Renal cortical epithelial cell (primary cell): ENCODE measurements around the gene PCDHA1. TPM values are rescaled to one million over a fixed set of nuclear protein-coding genes. Genes with fewer than 3 reads are reported as not detected.
"Not testable (repeated sequence)": the region's sequence is repeated elsewhere in the genome, so short reads cannot be mapped to it uniquely, and the experiment has no call there.

Experiments
- DNase-seq: peaks from one replicate; pipeline ENCODE4 v3.0.0-alpha.2; 2011; ENCODE audit warnings: low read depth
- total RNA-seq: library from RNA; depleted of rRNA; stranded (reverse); fragments of >200 nt; gene quantifications from 2 replicates; pipeline ENCODE4 v1.2.3, GENCODE V29; 2014

PCDHA1 gene
- total RNA-seq, result 0.10 and 0.35 TPM in 2 replicates

DNA sequence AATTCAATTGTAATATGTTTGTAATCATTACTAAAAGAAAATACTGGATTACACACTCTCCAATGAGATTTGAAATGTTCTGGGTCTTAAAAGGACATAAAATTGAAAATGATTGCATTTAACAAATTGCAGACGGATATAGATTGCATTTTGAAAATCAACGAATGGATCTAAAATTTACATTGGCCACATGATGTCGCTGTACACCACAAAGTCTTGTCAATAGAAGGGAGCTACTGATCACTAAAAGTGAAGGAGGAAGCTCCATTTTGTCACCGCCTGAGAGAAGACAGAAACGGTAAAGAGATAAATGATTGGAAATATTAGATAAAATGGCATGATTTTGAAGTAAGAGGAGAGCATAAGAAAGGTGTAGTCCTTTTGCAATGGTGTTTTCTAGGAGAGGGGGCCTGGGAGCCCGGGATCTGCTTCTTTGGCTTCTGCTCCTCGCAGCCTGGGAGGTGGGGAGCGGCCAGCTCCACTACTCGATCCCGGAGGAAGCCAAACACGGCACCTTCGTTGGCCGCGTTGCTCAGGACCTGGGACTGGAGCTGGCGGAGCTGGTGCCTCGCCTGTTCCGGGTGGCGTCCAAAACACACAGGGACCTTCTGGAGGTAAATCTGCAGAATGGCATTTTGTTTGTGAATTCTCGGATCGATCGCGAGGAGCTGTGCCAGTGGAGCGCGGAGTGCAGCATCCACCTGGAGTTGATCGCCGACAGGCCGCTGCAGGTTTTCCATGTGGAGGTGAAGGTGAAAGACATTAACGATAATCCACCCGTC, at the start of gene PCDHA1:
Gene PCDHA1, plus strand, starts transcription at position 236 of the 782 bp plus-strand sequence.
- DNase-seq, result no peak

DNA sequence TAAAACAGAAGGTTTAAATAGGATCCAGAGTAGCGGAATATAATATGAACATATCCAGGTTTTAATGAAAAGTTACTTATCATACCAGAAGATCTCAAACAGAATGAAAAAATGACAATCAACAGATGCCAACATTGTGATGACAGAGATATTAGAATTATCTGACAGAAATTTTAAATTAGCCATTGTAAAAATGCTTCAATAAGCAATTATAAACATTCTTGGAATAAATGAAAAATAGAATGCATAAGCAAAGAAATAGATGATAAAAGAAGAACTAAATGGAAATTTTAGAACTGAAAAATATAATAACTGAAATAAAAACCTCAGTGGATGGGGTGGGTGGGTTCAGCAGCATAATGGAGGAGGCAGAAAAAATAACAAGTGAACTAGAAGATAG, 48.5 kb upstream of the PCDHA1 start:
- DNase-seq, result no peak

DNA sequence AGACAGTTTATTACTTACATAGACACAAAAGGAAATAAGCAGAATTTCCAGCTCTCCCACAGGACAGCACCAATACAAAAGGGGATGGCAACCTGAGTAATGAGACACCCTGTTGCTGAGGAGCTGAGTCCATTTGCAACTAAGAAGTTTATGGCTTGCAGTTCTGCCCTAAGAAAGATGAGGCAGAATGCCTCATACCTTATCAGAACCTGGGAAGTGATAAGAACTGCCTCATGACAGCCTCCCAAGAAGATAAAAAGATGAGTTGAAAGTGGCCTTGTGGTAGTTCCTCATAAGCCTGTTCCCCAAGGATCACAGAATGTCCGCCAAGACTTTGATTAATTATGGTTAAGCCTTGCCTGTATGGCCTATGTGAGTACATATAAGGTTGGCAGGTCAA, 44.0 kb upstream of the PCDHA1 start:
- no peak for DNase-seq

DNA sequence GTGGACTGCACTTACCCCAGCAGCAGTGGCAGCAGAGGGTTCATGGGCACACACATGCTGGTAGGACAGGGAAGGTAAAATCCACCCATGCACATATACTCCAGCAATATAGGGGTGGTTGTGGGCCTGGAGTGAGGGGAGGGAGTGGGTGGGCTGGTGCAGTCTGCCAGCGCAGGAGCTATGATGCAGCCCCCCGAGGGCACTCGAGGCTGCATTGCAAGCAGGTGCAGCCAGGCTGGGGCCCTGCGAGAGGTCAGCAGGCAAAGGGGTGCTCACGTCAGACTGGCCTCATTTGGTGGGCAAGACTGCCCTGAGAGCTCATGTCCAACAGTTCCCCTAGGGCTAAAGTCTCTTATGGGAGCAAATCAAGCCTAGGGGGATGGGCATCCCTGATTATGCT, 32.4 kb upstream of the PCDHA1 start:
- DNase-seq, result no peak

DNA sequence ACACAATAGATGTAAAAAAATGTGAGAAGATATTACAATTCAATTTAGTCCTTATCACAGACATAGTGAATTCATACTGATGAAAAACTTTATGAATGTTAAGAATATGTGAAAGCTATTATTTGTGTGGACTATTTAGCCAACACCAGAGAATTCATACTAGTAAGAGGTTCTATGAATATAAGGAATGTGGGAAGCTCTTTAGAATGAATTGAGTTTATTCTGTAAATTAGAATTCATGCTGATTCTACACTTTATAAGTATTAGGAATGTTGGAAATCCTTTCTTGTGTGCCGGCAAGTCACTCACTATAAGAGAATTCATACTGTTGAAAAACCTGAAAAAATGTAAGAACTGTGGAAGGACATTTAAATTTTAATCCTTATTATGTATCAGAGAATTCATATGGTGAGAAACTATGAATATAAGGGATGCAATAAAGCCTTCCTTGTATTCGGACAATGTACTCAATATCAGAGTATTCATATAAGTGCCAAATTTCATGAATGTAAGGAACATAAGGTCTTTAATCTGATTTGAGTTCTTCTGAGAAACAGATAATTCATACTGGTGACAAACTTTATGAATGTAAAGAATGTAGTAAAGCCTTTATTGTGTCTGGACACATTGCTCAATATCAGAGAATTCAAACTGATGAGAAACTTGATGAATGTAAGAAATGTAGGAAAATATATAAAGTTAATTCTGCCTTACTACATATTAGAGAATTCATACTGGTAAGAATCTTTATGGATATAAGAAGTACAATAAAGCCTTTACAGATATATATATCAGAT, 21.6 kb upstream of the PCDHA1 start:
- no peak for DNase-seq

DNA sequence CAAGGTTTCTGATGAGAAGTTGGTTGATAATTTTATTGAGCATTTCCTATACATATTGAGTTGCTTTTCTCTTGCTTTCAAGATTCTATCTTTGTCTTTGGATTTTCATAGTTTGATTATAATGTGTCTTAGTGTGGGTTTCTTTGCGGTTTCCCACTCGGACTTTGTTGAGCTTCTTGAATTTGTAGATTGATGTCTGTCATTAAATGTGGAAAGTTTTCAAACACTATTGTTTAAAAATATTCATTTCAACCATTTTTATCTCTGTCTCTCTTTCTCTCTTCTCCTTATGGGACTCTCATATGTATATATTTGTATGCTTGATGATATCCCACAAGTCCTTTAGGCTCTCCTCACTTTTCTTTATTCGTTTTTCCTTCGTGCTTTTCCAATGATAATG, 18.5 kb upstream of the PCDHA1 start:
- no peak for DNase-seq

DNA sequence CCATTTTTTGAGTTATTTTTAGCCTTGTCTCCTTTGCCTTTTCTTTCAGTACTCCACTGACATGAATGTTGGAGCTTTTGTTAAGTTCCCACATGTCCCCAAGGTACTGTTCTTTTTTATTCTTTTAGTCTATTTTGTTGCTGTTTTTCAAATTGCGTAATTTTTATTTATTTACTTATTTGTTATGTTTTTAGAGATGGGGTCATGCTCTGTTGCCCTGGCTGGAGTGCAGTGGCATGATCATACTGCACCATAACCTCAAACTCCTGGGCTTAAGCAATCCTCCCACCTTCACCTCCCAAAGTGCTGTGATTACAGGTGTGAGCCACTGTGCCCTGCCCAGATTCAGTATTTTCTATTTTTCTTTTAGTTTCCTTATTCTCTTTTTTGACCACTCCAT, 5.4 kb upstream of the PCDHA1 start:
- DNase-seq, result no peak

DNA sequence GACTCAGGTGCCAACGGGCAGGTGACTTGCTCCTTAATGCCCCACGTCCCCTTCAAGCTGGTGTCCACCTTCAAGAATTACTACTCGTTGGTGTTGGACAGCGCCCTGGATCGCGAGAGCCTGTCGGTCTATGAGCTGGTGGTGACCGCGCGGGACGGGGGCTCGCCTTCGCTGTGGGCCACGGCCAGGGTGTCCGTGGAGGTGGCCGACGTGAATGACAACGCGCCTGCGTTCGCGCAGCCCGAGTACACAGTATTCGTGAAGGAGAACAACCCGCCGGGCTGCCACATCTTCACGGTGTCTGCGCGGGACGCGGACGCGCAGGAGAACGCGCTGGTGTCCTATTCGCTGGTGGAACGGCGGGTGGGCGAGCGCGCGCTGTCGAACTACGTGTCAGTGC, 1.5 kb downstream of the PCDHA1 start:
- not testable (repeated sequence) for DNase-seq

DNA sequence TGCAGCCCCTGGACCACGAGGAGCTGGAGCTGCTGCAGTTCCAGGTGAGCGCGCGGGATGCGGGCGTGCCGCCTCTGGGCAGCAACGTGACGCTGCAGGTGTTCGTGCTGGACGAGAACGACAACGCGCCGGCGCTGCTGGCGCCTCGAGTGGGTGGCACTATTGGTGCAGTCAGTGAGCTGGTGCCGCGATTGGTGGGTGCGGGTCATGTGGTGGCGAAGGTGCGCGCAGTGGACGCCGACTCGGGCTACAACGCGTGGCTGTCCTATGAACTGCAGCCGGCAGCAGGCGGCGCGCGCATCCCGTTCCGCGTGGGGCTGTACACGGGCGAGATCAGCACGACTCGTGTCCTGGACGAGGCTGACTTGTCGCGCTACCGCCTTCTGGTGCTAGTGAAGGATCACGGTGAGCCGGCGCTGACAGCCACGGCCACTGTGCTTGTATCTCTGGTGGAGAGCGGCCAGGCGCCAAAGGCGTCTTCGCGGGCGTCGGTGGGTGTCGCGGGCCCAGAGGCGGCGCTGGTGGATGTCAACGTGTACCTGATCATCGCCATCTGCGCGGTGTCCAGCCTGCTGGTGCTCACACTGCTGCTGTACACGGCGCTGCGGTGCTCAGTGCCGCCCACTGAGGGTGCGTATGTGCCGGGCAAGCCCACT, 2.0 kb downstream of the PCDHA1 start:
- not testable (repeated sequence) for DNase-seq

DNA sequence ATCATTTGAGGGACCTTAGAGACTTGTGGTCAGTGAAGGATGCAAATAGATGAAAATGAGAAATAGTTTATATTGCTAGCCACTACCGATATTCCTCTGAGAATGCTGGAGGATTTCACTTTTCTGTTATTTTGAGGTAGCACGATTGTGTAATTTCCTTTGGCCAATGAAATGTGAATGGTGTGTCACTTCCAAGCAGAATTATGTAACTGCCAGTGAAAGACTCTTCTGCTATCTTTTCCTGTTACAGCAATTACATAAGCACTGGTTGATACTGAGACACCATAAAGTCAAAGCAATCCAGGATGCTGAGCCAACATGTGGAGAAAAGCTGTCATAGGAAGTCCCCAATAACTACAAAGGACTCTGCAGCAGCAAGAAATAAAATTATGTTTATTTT, 5.1 kb downstream of the PCDHA1 start:
- no peak for DNase-seq

DNA sequence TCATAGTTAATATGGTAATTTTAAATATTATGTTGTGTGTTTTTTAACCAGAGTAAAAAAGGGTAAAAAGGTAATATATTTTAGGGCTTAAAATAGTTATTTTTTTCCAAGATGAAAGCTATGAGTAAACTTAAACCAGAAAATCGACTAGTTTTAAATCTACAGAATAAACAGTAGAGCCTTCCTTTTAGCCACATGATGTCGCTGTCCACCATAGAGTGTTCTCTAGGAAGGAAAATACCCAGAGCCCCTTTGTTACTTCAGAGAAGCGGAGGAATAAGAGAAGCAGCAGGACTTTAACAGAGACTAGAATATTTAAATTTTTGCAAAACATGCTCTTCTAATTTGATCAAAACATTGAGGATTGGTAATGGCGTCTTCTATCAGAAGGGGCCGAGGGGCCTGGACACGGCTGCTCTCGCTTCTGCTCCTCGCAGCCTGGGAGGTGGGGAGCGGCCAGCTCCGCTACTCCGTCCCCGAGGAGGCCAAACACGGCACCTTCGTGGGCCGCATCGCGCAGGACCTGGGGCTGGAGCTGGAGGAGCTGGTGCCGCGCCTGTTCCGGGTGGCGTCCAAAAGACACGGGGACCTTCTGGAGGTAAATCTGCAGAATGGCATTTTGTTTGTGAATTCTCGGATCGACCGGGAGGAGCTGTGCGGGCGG, 8.8 kb downstream of the PCDHA1 start, which contains the start of gene PCDHA2:
Gene PCDHA2, plus strand, starts transcription at position 258 of the 664 bp plus-strand sequence.
- DNase-seq, result no peak

DNA sequence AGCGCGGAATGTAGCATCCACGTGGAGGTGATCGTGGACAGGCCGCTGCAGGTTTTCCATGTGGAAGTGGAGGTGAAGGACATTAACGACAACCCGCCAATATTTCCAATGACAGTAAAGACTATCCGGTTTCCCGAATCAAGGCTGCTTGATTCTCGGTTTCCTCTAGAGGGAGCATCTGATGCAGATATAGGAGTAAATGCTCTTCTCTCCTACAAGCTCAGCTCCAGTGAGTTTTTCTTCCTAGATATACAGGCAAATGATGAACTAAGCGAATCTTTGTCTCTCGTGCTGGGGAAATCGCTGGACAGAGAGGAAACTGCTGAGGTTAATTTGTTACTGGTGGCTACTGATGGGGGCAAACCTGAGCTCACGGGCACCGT, 9.3 kb downstream of the PCDHA1 start:
- no peak for DNase-seq

DNA sequence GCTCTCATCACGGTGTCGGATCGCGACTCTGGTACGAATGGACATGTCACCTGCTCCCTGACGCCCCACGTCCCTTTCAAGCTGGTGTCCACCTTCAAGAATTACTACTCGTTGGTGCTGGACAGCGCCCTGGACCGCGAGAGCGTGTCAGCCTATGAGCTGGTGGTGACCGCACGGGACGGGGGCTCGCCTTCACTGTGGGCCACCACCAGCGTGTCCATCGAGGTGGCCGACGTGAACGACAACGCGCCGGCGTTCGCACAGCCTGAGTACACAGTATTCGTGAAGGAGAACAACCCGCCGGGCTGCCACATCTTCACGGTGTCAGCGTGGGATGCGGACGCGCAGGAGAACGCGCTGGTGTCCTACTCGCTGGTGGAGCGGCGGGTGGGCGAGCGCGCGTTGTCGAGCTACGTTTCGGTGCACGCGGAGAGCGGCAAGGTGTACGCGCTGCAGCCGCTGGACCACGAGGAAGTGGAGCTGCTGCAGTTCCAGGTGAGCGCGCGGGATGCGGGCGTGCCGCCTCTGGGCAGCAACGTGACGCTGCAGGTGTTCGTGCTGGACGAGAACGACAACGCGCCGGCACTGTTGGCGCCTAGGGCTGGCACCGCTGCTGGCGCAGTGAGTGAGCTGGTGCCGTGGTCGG, 10.3 kb downstream of the PCDHA1 start:
- not testable (repeated sequence) for DNase-seq

DNA sequence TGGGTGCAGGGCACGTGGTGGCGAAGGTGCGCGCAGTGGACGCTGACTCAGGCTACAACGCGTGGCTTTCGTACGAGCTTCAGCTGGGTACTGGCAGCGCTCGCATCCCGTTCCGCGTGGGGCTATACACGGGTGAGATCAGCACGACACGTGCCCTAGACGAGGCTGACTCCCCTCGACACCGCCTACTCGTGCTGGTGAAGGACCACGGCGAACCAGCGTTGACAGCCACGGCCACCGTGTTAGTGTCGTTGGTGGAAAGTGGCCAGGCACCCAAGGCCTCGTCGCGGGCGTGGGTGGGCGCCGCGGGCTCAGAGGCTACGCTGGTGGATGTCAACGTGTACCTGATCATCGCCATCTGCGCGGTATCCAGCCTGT, 10.8 kb downstream of the PCDHA1 start:
- DNase-seq, result no peak

DNA sequence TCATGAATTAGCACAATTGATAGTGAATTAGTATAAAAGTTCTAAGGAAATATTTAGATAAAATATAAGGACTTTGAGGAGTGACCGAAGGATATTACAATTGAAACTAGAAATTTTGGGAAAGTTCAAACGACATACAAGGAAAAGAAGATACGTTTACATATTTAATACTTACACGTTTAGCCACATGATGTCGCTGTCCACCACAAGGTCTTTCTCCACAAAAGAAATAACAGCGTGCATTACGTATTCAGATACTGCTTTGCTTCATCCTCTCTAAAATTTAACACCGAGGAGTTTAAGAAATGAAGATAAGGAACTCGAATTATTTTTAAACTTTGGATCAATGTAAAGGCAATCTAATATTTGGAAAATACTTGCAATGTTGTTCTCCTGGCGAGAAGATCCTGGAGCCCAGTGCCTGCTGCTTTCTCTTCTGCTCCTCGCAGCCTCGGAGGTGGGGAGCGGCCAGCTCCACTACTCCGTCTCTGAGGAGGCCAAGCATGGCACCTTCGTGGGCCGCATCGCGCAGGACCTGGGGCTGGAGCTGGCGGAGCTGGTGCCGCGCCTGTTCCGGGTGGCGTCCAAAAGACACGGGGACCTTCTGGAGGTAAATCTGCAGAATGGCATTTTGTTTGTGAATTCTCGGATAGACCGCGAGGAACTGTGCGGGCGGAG, 15.0 kb downstream of the PCDHA1 start, which contains the start of gene PCDHA3:
Gene PCDHA3, plus strand, starts transcription at position 242 of the 678 bp plus-strand sequence.
- DNase-seq, result peak; percentile 9

DNA sequence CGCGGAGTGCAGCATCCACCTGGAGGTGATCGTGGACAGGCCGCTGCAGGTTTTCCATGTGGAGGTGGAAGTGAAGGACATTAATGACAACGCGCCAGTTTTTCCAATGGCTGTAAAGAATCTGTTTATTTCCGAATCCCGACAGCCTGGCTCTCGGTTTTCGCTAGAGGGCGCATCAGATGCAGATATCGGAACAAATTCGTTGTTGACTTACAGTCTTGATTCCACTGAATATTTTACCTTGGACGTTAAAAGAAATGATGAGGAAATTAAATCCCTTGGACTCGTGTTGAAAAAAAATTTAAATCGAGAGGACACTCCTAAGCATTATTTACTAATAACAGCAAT, 15.5 kb downstream of the PCDHA1 start:
- no peak for DNase-seq

DNA sequence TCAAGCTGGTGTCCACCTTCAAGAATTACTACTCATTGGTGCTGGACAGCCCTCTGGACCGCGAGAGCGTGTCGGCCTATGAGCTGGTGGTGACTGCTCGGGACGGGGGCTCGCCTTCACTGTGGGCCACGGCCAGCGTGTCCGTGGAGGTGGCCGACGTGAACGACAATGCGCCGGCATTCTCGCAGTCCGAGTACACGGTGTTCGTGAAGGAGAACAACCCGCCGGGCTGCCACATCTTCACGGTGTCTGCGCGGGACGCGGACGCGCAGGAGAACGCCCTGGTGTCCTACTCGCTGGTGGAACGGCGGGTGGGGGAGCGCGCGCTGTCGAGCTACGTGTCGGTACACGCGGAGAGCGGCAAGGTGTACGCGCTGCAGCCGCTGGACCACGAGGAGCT, 16.4 kb downstream of the PCDHA1 start:
- DNase-seq, result not testable (repeated sequence)

DNA sequence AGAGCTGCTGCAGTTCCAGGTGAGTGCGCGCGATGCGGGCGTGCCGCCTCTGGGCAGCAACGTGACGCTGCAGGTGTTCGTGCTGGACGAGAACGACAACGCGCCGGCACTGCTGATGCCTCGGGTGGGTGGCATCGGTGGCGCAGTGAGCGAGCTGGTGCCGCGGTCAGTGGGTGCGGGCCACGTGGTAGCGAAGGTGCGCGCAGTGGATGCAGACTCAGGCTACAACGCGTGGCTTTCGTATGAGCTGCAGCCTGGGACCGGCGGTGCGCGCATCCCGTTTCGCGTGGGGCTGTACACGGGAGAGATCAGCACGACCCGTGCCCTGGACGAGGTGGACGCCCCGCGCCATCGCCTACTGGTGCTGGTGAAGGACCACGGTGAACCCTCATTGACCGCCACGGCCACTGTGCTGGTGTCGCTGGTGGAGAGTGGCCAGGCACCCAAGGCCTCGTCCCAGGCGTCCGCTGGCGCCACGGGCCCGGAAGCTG, 16.9 kb downstream of the PCDHA1 start:
- no peak for DNase-seq

DNA sequence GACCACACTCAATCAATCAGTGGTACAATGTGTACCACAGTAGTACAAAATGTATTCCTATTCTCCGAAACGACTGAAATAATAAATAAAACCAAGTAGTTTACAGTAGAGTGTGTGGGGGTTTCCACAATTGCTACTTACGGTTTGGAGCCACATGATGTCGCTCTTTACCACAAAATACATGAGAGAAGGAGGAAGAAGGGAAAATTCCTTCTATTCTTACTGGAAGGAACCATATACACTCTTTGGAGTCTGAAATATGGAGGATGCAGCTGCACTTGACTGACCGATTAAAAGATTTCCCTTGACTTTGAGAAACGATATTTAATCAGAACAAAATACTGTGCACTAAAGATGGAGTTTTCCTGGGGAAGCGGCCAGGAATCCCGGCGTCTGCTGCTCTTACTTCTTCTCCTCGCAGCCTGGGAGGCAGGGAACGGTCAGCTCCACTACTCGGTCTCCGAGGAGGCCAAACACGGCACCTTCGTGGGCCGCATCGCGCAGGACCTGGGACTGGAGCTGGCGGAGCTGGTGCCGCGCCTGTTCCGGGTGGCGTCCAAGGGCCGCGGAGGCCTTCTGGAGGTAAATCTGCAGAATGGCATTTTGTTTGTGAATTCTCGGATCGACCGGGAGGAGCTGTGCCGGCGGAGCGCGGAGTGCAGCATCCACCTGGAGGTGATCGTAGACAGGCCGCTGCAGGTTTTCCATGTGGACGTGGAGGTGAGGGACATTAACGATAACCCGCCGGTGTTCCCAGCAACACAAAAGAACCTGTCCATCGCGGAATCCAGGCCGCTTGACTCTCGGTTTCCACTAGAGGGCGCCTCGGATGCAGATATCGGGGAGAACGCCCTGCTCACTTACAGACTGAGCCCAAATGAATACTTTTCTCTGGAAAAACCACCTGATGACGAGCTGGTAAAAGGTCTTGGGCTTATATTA, 21.2 kb downstream of the PCDHA1 start, which contains the start of gene PCDHA4:
Gene PCDHA4, plus strand, starts transcription at position 235 of the 942 bp plus-strand sequence.
- peak; percentile 21 for DNase-seq
